Measurements from ENCODE around the gene TFAP2B. TPM values are rescaled to one million over a fixed set of nuclear protein-coding genes. Genes with fewer than 3 reads are reported as not detected.

The TFAP2B gene
- total RNA-seq, 1 experiment from 2014 or later, result 0.56 TPM

GRCh38 chr6:50889497-50889896 is 70.8 kb downstream of the TFAP2B start:
- Histone ChIP-seq H3K27me3 (replicated peaks; ENCODE audit: insufficient read depth, low read depth, low read length, poor library complexity) (no peaks in the 10 kb centered on the region), H3K4me3 (ENCODE audit: low read depth, low read length, poor library complexity, severe bottlenecking) (no peak overlapping the region), H3K36me3 (ENCODE audit: insufficient read depth, low read length, poor library complexity, severe bottlenecking) (no peaks in the 10 kb centered on the region), H3K27ac (ENCODE audit: low read depth, low read length, poor library complexity, severe bottlenecking) (no peak overlapping the region), H3K9me3 (ENCODE audit: low read depth, low read length, poor library complexity, severe bottlenecking) (no peaks in the 10 kb centered on the region), H3K4me1 (ENCODE audit: insufficient read depth, low read length, poor library complexity, severe bottlenecking) (no peaks in the 10 kb centered on the region)
- no TSS peak for BruUV-seq (replicated peaks)
- TF ChIP-seq EZH2 (IDR thresholded peaks at IDR 0.05; ENCODE audit: borderline replicate concordance, low read depth, low read length, poor library complexity, severe bottlenecking) (no peak), CTCF (conservative IDR thresholded peaks at IDR 0.05; ENCODE audit: low read depth, low read length) (no peak)
- CTCF ChIA-PET, result no interaction called here
- POLR2A ChIA-PET (ENCODE audit: low non-redundant PET), result interaction anchor here (0.6 to 0.7 kb wide), 2 partner anchors 16 to 35 kb away, joined by 3 to 5 read pairs; no protein-coding TSS in a partner anchor
- no peak for DNase-seq (ENCODE audit: low spot score)
- intact Hi-C loops (cut with micrococcal nuclease; ENCODE audit: unreplicated experiment), result no loop called here

- POLR2A ChIA-PET (ENCODE audit: low non-redundant PET), result interaction anchor here (0.7 kb wide), 1 partner anchor 17 kb away, joined by 5 read pairs; no protein-coding TSS in a partner anchor
- no peak for TF ChIP-seq EZH2 (IDR thresholded peaks at IDR 0.05; ENCODE audit: borderline replicate concordance, low read depth, low read length, poor library complexity, severe bottlenecking)
- no peak for TF ChIP-seq CTCF (conservative IDR thresholded peaks at IDR 0.05; ENCODE audit: low read depth, low read length)
- CTCF ChIA-PET, result no interaction called here
Measured at GRCh38 chr6:50889935-50890334, 71.3 kb downstream of the TFAP2B start.

DNA sequence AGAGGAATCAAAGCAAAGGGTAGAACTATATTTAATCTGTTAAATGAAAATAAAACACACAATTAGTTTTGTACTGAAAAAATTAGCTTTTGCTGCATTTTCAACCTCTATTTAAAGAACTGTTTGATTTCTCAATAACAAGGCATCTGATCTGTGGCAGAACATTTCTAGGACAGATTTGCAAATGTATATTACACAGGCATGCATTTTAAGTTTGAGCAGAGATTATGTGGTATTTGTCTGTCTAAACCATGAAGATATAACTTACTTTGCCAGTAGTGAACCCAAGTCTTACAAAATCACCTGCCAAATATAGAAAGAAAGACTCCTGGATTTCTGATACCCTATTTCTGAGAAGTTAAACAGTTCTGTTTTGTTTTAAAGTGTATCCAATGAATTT is 71.9 kb downstream of the TFAP2B start:
- DNase-seq (ENCODE audit: low spot score), result no peak
- Histone ChIP-seq H3K4me3 (ENCODE audit: low read depth, low read length, poor library complexity, severe bottlenecking) (no peak overlapping the region), H3K4me1 (ENCODE audit: insufficient read depth, low read length, poor library complexity, severe bottlenecking) (no peaks in the 10 kb centered on the region), H3K27me3 (replicated peaks; ENCODE audit: insufficient read depth, low read depth, low read length, poor library complexity) (no peaks in the 10 kb centered on the region), H3K9me3 (ENCODE audit: low read depth, low read length, poor library complexity, severe bottlenecking) (peaks cover 3% of the 10 kb centered on the region), H3K27ac (ENCODE audit: low read depth, low read length, poor library complexity, severe bottlenecking) (no peak overlapping the region), H3K36me3 (ENCODE audit: insufficient read depth, low read length, poor library complexity, severe bottlenecking) (no peaks in the 10 kb centered on the region)
- no TSS peak for BruUV-seq (replicated peaks)
- POLR2A ChIA-PET (ENCODE audit: low non-redundant PET), result no interaction called here
- TF ChIP-seq CTCF (conservative IDR thresholded peaks at IDR 0.05; ENCODE audit: low read depth, low read length) (no peak), EZH2 (IDR thresholded peaks at IDR 0.05; ENCODE audit: borderline replicate concordance, low read depth, low read length, poor library complexity, severe bottlenecking) (no peak)
- CTCF ChIA-PET, result no interaction called here
- intact Hi-C loops (cut with micrococcal nuclease; ENCODE audit: unreplicated experiment), result no loop called here

More at GRCh38 chr6:50889935-50890334, 71.3 kb downstream of the TFAP2B start:
- Histone ChIP-seq H3K27ac (ENCODE audit: low read depth, low read length, poor library complexity, severe bottlenecking) (no peak overlapping the region), H3K4me3 (ENCODE audit: low read depth, low read length, poor library complexity, severe bottlenecking) (no peak overlapping the region), H3K4me1 (ENCODE audit: insufficient read depth, low read length, poor library complexity, severe bottlenecking) (no peaks in the 10 kb centered on the region), H3K36me3 (ENCODE audit: insufficient read depth, low read length, poor library complexity, severe bottlenecking) (no peaks in the 10 kb centered on the region), H3K9me3 (ENCODE audit: low read depth, low read length, poor library complexity, severe bottlenecking) (peaks cover 2% of the 10 kb centered on the region), H3K27me3 (replicated peaks; ENCODE audit: insufficient read depth, low read depth, low read length, poor library complexity) (no peaks in the 10 kb centered on the region)
- BruUV-seq (replicated peaks), result no TSS peak
- intact Hi-C loops (cut with micrococcal nuclease; ENCODE audit: unreplicated experiment), result no loop called here
- no peak for DNase-seq (ENCODE audit: low spot score)

Data from A673 (cell line).